NK-92 (cell line): Measurements from ENCODE around the gene PHYH.
"Not testable (repeated sequence)": the region's sequence is repeated elsewhere in the genome, so short reads cannot be mapped to it uniquely, and the experiment has no call there.

ENCODE experiments used
- DNase-seq: peaks from one replicate; lab custom pipeline; 2025; ENCODE audit not compliant: unreplicated experiment; lab: John Stamatoyannopoulos, UW

The PHYH gene

GRCh38 chr10:13321576-13321975, 21.7 kb upstream of the PHYH start:
- no peak for DNase-seq

DNA sequence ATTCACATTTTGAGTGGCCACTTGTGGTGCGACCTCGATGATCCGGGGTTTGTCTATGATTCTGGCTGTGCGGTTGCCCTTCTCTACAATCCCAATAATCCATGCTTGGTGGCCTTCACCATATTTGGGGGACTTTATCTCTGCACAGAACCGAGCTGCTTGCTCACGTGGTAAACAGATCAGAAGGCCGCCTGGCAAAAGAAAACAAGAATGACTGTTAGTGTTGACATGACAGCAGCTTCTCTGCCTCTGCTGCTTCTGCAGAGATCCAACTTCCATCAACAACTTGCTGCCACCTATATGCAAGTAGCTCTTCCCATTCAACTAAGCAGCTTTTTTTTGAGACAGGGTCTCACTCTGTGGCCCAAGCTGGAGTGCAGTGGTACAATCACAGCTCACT, 19.3 kb upstream of the PHYH start:
- DNase-seq: no peak

DNA sequence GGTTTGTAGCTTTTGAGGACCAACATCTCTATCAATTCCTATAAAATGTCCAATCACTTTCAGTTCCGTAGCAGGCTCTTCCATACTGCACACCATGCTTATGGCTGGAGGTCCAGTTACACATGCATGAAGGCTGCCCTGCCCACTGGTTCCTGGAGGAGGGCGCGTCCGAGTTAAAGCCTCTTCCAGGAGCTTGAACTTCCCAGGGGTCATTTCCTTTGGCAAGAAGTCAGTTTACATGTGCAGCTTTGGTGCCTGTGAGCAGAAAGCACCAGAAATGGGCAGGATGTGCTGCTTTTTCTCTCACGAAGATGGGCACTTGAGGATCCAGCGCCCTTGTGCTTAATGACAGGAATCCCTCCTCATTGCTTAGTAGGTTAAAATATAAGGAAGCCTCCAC, 17.6 kb upstream of the PHYH start:
- no peak for DNase-seq

GRCh38 chr10:13316635-13317311, 16.9 kb upstream of the PHYH start:
- DNase-seq: no peak

DNA sequence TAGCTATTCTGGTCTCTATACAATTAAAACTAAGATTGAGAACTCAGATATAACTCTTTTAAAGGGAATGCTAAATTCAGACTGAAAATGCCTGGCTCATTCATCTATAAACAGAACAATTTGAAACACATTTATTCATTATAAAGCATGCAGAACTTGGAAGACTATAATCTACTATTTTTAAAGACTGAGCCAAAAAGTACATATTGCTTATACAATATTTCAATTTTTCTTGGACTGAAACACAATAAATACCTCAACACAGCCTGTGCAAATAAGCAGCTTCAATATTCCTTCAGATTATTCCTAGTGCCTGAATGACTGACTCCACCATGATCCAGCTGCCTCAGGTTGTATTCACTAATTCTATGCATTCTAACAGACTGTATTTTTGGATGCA, 15.5 kb upstream of the PHYH start:
- no peak for DNase-seq

DNA sequence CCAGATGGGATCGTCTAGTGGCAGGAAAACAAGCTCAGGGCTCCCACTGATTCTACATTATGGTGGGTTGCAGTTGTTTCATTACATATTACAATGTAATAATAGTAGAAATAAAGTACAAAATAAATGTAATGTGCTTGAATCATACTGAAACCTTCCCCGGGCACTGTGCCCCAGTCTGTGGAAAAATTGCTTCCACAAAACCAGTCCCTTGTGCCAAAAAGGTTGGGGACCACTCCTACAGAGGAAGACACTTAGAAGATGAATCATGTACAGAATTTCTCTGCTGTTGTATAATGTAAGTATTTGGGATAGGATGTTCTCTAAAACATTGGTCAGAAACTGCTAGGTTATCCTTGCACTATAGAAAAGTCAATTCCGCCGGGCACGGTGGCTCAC, 11.3 kb upstream of the PHYH start:
- DNase-seq: no peak

GRCh38 chr10:13310518-13311176, 10.8 kb upstream of the PHYH start:
- no peak for DNase-seq

DNA sequence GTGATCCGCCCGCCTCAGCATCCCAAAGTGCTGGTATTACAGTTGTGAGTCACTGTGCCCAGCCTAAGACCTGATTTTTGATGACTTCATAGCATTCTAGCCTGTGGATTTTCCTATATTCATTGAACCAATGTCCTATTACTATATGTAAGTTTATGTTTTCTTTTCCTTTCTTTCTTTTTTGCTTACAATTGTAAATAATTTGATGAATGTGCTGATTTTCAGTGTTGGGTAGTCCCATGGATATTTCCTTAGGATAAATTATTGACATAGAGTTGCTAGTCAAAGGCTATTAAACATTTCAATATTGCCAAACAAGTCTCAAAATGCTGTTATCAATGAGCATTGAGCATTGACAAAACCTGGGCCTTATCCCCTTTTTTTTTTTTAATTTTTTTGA, 9.9 kb upstream of the PHYH start:
- DNase-seq: no peak

- DNase-seq: no peak
Measured at GRCh38 chr10:13308096-13308495, 8.2 kb upstream of the PHYH start.

DNA sequence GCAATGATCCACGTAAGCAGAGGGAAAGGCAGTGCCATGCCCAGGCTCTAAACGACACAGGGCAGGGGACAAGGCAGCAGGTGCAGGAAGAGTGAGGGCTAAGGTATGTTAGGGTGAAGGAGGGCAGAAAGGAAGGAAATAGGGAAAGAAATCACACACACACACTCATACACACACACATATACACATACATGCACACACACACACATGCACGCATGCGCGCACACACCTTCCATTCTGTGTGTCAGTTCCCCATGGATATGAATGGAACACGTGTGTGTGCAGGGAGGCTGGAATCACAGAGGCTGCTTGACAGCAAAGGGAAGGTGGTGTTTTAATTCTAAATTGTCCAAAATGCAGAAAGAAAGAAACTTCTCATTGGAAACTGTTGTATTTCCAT, 6.2 kb upstream of the PHYH start:
- no peak for DNase-seq

DNA sequence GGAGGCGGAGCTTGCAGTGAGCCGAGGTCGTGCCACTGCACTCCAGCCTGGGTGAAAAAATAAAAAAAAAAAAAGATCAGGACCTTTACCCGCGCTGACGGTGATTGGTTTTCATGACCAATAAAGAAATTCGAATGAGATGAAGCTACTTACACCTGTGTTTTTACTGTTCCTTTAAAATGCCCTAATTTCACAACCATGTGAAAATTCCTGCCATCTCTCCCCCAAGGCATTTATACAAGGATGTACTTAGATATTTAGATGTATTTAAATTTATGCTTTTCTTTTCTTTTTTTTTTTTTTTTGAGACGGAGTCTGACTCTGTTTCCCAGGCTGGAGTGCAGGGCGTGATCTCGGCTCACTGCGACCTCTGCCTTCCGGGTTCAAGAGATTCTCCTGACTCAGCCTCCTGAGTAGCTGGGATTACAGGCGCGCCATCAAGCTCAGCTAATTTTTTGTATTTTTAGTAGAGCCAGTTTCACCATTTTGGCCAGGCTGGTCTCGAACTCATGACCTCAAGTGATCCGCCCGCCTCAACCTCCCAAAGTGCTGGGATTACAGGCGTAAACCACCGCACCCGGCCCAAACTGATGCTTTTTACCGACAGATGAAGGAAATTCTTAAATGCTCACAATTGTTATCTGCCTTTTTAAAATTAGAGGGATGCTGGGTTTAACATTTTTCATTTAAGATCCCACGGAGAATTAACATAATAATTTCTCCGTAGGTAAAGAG, 3.1 kb upstream of the PHYH start:
- no peak for DNase-seq

- no peak for DNase-seq
Measured at GRCh38 chr10:13298748-13299436, 972 bp downstream of the PHYH start.

DNA sequence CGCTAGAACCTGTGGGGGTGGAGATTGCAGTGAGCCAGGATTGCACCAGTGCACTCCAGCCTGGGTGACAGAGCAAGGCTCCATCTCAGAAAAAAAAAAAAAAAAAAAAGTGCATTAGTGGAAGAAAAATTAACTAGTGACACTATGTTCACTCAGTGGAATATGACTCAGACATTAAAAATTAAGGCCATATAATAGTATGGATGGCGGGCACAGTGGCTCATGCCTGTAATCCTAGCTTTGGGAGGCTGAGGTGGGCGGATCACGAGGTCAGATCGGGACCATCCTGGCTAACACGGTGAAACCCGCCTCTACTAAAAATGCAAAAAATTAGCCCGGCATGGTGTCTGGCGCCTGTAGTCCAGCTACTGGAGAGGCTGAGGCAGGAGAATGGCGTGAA, 3.4 kb downstream of the PHYH start:
- no peak for DNase-seq

DNA sequence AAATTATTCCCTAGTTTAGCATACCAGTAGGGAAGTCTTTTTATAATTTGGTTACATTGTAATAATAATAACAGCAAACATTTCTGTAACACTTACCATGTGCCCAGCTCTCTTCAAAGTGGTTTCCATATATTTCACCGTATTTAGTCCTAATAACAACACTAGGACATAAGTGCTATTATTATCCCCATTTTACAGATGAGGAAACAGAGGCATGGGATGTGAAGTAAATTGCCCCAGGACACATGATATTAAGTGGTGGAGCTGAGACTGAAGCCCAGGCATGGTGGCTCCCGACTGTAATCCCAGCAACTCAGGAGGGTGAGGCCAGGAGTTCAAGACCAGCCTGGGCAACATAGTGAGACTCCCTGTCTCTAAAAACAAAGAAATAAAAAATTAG, 5.1 kb downstream of the PHYH start:
- DNase-seq: no peak

GRCh38 chr10:13291821-13292773, 7.8 kb downstream of the PHYH start:
- no peak for DNase-seq

DNA sequence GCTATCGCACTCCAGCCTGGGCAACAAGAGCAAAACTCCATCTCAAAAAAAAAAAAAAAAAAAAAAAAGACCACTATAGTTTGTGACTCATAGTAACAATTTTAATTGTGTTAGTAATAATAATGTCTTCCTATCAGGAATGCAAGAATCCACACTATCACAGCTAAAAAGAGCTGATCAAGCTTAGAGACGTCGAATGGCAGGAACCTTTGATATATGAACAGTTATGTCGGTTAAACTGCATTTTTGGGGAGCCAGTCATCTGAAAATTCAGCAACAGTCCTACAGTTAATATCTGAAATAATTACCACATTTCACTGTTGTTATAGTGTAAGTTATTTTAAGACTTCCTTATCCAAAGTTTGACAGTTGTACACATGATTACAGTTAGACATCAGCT, 8.8 kb downstream of the PHYH start:
- DNase-seq: no peak

DNA sequence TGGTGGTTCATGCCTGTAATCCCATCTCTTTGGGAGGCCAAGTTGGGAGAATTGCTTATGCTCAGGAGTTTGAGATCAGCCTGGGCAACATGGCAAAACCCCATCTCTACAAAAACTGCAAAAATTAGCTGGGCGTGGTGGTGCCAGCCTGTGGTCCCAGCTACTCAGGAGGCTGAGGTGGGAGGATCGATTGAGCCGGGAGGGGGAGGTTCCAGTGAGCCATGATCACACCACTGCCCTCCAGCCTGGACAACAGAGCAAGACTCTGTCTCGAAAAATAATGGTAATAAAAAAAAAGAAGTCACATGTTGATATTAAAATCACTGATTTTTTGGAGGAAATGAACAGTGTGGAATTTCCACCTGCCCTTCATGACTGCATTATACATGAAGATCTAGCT, 15.8 kb downstream of the PHYH start:
- DNase-seq: no peak

GRCh38 chr10:13282348-13282747, 17.5 kb downstream of the PHYH start:
- not testable (repeated sequence) for DNase-seq

DNA sequence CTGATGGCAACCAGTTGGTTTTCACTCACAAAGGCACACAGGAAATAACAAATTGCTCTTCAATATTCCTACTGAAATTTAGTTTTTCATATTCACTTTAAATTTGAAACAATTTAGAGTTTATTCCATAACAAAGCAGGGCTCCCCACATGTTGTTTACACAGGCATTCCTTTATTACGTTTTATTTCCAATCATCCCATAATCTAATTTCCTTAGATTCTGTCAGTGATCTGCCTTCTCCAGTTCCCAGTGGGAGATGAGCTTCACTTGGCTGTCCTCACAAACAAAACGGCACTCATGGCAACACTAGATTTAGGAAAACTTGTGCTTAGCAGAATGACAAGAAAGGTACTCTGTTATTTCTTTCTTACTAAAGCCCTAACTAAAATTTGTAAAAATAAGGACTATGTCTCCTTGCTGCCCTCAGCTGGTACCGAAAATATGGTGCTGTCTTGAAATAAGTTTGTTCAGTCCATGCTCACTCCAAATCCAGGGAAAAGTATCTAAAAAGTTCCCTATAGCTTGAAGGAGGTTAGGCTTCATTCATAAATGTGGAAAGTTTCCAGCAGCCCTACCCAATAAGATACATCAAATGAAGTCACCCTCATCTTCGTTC, 23.0 kb downstream of the PHYH start:
- no peak for DNase-seq

GRCh38 chr10:13276146-13276545, 23.7 kb downstream of the PHYH start:
- not testable (repeated sequence) for DNase-seq
